Skin epidermis (tissue), 12 donors: ENCODE results near the gene SMIM21.

ENCODE experiments used
- H3K27ac ChIP-seq, 21 experiments: fragments of 200-600 bp; sonication (generic) in 11 of 21; one replicate each; pipeline ENCODE4 v1.5.0; 2020; ENCODE audit warnings: mild to moderate bottlenecking in 3 of 21, inconsistent platforms in 2 of 21, moderate library complexity in 2 of 21
- H3K4me3 ChIP-seq, 7 experiments: fragments of 200-600 bp; sonication (generic) in 2 of 7; one replicate each; pipeline ENCODE4 v1.5.0; 2020; ENCODE audit warnings: inconsistent platforms in 2 of 7, mild to moderate bottlenecking in 2 of 7, moderate library complexity in 1 of 7

SMIM21 gene

DNA sequence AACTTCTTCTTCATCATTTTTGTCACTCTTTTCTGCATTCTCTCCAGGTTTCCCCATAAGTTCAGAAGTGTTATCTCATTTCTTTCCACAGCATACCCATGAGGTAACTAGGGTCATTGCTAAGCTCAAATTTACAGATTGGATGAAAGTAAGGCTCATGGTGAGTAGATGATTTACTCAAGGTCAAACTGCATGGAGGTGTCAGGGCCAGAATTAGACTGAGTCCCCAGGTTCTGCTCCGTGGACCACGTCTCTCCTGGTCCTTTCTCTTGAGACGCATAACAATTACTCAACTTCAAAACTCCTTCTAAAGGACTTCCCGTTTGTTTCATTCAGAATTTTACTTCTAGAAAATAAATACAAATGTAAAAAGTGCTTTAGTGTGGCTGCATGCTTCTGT, 43.4 kb downstream of the SMIM21 start:
- no peak overlapping the region for H3K27ac ChIP-seq
- H3K4me3 ChIP-seq: no peak overlapping the region

DNA sequence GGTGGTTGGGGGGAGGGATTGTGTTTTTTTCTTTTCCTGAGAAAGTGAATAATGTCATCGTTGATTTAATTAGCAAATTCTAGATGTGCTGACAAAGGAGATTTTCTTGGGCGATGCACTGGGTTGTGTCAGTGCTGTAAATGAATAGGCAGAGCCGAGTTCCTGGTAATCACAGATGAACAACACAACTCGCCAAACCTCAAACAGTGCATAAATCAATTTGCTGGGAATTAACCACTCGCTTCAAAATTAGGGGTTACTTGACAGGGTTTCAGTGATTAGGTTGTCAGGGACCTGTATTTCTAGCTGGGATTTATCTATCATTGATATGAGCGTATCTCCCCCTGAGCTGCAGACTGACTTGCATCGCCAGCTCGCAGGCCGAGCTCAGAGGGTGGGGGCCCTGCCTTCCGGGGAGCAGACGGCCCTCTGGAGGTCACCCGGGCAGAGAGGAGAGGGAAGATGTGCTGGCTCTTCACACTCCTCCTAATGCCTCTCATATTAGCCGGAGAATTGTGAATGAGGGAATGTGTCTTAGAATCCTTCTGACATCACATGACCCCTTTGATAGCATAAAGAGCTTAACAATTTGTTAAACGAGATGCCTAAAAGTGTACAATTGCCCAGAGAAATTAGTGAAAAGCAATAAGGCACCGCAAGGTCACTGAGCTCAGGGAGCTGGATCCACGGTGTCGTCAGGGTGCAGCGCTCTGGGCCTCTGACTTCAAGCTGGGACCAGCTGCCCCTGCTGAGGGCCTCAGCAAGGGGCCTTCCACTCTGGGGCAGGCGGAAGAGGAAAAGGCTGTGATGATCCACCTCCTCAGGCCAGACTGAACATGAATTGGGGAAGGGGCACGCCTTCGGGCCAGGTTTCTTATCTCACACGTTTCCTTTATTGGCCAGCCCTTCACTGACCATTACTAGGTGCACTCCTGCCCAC, 48.9 kb downstream of the SMIM21 start:
- H3K4me3 ChIP-seq: no peak overlapping the region
- H3K27ac ChIP-seq: no peak overlapping the region

DNA sequence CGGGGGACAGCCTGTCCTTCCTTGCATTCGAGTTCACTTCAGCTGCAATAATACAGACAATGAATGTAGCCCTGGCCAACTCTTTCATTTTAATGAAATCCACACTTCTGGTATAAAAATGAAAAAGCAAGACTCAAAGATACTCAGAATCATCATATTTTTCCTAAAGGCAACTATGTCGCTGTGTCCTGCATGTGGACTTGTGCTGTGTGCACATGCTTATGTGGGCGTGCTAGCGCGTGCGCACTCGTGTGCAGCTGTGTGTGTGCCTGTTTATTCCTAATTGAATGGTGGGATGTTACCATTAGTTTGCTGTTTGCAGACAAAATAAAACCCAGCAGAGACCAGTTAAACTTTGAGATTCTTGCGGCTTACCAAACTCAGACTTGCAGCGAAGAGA, 49.6 kb downstream of the SMIM21 start:
- Histone ChIP-seq H3K4me3 (no peak overlapping the region), H3K27ac (no peak overlapping the region)

DNA sequence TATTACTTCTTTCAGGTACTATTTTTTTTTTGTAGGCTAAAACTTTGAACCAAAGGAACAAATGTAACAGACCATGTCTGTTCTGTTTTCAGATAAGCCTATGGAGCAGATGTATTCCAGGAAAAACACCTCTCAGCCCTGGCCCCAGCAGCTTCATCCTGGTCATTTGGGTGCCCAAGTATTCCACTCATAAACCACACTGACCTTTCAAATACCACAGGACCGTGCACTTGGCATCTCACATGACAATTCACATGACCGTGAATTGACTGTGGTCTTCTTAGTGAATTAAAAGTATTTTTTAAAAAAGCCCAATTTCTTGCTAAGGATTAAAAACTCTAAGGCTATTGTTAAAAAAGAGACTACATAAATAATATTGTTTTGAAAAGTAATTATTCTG, 50.2 kb downstream of the SMIM21 start:
- Histone ChIP-seq H3K4me3 (no peak overlapping the region), H3K27ac (no peak overlapping the region)

DNA sequence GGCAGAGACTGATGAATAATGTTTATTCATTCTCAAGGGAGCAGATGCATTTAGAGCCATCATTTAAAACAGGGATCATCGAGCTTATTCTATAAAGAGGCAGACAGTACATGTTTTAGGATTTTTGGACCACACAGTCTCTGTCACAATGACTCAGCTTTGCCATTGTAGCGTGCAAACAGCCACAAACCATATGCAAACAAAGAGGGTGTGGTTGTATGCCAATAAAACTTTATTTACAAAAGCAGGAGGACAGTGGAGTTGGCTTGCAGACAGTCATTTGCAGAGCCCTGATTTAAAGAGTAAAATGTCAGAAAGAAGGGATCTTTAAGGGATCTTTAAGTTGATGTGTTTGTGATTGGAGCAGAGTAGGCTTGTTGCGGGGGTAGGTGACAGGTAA, 51.5 kb downstream of the SMIM21 start:
- no peak overlapping the region for H3K4me3 ChIP-seq
- H3K27ac ChIP-seq: no peak overlapping the region

DNA sequence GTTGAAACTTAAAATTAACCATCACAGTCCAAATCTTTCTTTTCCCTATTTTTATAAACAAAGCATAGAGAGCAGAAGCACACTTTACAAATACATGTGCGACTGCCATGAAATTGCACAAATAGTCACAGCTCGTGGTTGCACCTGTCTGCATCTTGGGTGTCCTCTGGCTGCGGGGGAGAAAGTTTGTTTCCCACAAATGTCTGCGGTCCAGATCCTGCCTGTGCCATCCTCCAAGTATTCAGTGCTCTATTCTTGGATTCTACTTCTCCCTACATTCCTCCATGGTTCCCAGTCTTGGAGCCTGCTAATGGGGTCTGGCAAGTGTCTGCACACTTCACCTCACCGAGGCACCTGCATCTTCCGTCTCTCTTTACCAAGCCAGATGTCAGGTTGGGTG, 52.2 kb downstream of the SMIM21 start:
- no peak overlapping the region for H3K27ac ChIP-seq
- no peak overlapping the region for H3K4me3 ChIP-seq

DNA sequence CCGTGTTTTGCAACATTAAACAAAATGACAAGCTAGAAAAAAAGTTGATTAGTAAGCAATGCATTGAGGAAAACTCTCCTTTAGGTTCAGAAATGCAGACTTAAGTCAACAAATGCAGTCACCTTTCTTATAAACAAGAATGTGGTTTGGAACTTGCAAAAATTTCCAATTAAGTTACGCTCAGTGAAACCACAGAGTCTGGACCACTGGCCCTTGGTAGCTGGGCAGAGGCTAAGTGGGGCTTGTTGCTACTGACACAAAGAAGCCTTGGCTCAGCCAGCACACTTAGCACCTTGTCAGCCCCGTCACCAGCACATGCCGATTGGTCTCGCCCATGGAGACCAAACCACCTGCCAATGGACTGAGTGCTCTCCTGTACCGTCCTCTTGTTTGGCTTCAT, 53.0 kb downstream of the SMIM21 start:
- H3K4me3 ChIP-seq: no peak overlapping the region
- H3K27ac ChIP-seq: no peak overlapping the region

DNA sequence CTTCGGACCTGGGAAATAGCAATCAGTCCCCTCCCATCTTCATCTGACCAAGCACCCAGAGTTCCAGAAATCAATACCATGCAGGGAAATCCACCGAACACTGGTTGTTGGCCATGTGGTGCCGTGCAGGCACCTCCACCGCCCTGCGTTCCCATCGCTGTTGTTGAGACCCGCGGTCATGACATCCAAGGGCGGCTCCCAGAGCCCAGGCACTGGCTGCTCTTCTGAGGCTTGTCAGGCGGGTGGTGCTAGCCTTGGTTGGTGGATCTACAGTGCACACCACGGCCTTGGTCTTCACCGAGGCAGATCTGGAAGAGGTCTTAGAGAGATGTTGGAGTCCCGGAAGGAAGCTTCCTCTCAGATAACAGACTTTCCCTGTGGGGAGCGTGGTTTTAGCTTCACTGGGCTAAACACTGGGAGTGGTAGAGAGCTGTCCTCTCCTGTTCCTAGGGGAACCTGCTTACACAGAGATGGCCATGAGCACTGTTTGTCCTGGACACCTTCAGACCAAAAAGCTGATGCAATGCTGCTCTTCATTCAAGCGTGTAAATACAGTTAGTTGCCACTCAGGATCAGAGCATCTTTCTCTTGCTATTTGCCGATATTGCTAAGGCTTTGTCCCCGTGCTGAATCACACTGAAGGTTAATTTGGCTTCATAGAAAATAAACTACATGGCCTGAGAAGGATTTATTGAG, 58.3 kb downstream of the SMIM21 start:
- Histone ChIP-seq H3K27ac (no peak overlapping the region), H3K4me3 (no peak overlapping the region)

DNA sequence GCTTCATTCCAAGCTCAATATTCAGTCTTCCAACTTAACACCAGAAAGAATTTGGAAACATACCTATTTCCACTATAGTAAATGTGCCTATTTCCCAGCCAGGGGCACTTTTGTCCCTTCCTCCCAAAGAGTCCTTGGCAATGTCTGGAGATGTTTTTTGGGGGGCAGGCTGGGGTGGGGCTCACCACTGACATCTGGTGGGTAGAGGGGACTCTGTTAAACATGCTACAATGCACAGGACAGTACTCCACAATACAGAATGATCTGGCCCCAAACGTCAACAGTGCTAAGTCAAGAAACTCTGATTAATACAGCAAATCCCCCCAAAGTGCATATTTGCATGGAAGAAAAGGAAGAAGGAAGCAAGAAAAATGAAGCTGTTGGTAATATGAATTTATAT, 61.7 kb downstream of the SMIM21 start:
- Histone ChIP-seq H3K27ac (no peak overlapping the region), H3K4me3 (no peak overlapping the region)

DNA sequence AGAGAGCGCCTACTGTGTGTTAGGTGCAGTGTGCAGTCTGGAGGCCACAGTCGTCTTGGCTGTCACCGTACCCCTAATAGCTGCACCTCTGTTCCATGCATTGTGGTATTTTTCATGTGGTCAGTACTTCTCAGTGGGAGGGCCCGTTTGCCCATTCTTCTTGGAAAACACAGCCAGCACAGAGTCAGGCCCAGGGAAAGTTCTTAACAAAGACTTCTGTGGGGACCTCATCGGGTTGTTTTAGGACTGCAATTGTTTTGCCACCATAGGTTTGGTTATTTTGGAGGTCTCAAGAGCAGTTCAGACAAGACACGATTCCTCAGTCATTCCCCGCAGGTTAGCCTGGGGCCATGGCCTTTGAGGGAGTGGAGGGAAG, 62.3 kb downstream of the SMIM21 start:
- no peak overlapping the region for H3K27ac ChIP-seq

DNA sequence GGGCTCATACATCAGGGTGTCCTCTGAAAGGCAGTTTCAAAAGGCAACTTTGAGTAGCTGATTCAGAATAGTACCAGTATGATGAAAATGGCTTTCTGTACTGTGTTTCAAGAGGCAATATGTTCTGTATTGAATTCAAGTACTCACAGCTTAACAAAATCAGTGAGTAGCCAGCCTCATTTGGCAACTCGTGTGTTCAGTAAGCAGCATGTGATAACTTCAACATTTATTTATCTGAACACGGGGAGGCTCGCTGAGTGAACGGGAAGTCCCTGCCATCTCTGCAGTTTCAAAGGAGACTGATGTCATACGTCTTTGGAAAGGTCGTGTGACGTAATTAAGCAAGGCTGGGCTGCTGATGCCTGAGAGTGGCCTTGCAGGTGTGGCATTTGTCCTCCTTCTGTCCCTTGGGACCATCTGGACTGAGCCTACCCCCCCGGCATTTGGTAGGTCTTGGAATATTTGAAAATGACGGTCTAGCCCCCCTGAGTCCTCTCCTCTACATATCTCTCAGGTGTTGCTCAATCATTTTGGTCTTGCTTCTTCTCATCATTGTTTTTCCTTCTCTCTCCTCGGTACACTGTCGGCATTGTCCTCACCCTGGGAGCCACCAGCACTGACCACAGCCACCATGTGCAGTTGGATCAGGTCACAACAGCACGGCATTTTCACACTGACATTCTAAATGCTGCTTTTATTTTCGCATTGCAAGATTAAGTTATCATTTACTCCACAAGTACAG, 62.8 kb downstream of the SMIM21 start:
- no peak overlapping the region for H3K4me3 ChIP-seq
- H3K27ac ChIP-seq: no peak overlapping the region

More for the DNA sequence above, 62.3 kb downstream of the SMIM21 start:
- H3K4me3 ChIP-seq: no peak overlapping the region

DNA sequence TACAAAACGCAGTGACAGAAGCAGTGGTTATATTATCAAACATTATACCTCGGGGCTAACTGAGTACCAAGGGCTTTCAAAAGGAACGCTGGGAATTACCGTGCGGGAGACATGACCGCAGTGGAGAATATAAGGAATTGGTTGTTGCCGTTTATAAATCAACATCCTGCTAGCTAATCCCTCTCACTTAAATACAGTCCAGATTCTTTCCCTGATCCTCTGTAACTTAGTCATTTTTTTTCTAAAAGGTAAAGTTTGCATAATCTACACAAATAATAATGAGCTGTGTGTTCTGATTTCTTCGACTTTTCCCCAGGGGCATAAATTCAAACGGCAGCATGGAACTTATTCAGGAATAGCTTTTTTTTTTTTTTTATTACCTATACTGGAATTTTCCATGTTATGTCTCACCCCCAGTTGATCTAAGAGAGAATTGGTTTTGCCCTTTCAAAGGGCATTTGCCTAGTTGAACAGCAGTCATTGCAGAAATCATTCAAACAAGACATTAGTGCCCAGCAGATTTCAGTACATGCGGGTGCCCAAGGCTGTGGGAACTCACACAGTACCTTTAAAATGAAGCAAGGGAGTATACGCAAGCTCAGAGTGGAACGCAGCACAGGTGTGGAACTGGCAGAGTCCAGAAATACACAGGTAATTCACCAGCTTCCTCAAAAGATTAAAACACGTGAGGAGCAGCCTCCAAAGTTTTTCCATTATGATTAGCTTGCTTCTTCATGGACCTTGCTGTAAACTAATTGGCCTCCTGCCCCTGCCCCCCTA, 63.9 kb downstream of the SMIM21 start:
- Histone ChIP-seq H3K27ac (no peak overlapping the region), H3K4me3 (no peak overlapping the region)

DNA sequence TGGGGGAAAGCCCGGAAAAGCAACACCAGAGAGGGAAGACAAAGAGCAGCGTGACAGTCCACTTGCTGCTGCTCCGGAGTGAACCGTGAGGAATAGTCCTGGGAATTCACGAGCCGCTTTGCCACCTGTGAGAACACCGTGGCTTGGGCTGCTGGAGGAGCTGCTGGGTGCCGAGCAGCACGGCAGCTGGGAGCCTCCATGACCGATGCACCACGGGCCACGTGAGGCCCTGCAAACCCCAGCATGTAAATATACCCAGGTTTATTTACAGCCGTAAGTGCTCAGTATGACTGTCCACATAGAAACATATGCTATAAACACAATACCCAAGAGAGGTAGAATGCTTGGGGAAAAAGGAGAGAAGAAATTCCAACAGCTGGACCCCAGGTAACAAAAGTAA, 65.1 kb downstream of the SMIM21 start:
- Histone ChIP-seq H3K4me3 (no peak overlapping the region), H3K27ac (no peak overlapping the region)

DNA sequence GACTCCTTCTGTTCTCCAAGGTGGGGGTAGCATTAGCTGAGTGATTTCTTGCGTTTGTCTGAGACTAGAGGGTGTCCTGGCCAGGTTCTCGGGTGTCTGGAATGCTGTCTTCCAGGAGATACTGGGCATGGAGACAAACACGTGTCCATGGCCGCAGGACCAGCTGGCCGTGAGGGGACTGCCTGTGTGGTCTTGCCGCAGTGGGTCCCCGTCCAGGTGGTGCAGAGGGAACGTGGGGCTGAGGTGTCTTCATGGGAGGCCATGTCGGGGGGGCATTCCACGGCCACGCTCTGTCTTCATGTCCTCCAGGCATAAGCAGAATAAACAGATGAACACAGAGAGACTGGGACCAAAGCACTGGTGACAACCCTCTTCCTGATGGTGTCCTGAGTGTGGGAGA, 66.6 kb downstream of the SMIM21 start:
- no peak overlapping the region for H3K27ac ChIP-seq
- no peak overlapping the region for H3K4me3 ChIP-seq

DNA sequence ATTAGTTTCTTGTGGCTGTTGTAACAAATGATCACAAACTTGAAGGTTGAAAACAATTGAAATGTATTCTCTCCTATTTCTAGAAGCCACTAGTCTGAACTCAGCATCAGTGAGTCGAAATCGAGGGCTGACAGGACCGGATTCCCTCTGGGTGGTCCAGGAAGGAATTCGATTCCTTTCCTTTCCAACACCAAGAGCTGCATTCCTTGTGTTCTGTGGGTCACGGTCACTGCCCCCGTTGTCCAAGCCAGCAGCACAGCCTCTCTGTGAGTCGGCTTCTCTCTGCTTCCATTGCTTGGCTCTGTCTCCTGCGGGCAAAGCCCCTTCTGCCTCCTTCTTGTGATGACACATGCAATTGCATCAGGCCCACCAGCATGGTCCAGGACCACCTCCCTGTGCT, 67.3 kb downstream of the SMIM21 start:
- Histone ChIP-seq H3K4me3 (no peak overlapping the region), H3K27ac (no peak overlapping the region)
